Endothelial cell of umbilical vein (primary cell): ENCODE results near the gene FMNL2. TPM values are rescaled to one million over a fixed set of nuclear protein-coding genes. Genes with fewer than 3 reads are reported as not detected.

Experiments used
- BruUV-seq: library from RNA; stranded (reverse); fragments of 400-500 nt; replicated peaks from 2 replicates; lab custom pipeline; 2021; lab: Mats Ljungman, UMichigan
- CTCF ChIA-PET: fragments of 300-600, 350-600 bp; sonication (Branson Sonifier 250); formaldehyde crosslinking; loops from one replicate; lab custom pipeline; 2021; ENCODE audit warnings: antibody characterized with exemption, inconsistent platforms; lab: Charles Lee
- POLR2A ChIA-PET: fragments of 300-600, 350-600 bp; sonication (Branson Sonifier 250); formaldehyde crosslinking; loops from one replicate; lab custom pipeline; 2021; ENCODE audit warnings: antibody characterized with exemption, inconsistent platforms; lab: Charles Lee
- DNase-seq: peaks from one replicate; pipeline ENCODE4 v3.0.0-alpha.2; 2011; ENCODE audit warnings: low read depth, low spot score
- FAIRE-seq: peaks from 2 replicates; lab custom pipeline; 2011; peaks lifted over from hg19 to GRCh38; lab: Jason Lieb, UNC
- H2AFZ ChIP-seq: 2 replicates; pipeline ENCODE4 v1.6.0; 2012; ENCODE audit warnings: low read depth, low read length, control low read depth, inconsistent platforms
- H3K27ac ChIP-seq: 2 replicates; pipeline ENCODE4 v1.5.1; 2011; ENCODE audit warnings: low read depth, mild to moderate bottlenecking, control low read depth, low read length, moderate library complexity; ENCODE audit not compliant: insufficient read depth
- H3K27me3 ChIP-seq, 2 experiments: 2 replicates each; pipeline versions ENCODE4 v1.6.0 to v1.6.1; 2011; ENCODE audit warnings: low read length in 2 of 2, mixed read lengths in 1 of 2; ENCODE audit not compliant: control insufficient read depth in 2 of 2, insufficient read depth in 2 of 2
- H3K36me3 ChIP-seq, 2 experiments: 2 replicates in 1 of 2; 3 replicates in 1 of 2; pipeline ENCODE4 v1.5.1; 2011; ENCODE audit warnings: low read length in 2 of 2, mild to moderate bottlenecking in 1 of 2, moderate library complexity in 1 of 2; ENCODE audit not compliant: control insufficient read depth in 2 of 2, insufficient read depth in 2 of 2; ENCODE audit errors: extremely low read depth in 1 of 2
- H3K4me1 ChIP-seq: 3 replicates; pipeline ENCODE4 v1.5.1; 2011; ENCODE audit warnings: mild to moderate bottlenecking, low read length; ENCODE audit not compliant: control insufficient read depth, insufficient read depth; ENCODE audit errors: extremely low read depth
- H3K4me2 ChIP-seq: 2 replicates; pipeline ENCODE4 v1.6.1; 2011; ENCODE audit warnings: low read length, control low read depth, mixed read lengths; ENCODE audit not compliant: insufficient read depth
- H3K4me3 ChIP-seq, 3 experiments: fragments of 200-600 bp in 1 of 3; sonication (generic), shearing (Covaris generic) in 1 of 3; replicated peaks in 1 of 3; 2 replicates each; pipeline ENCODE4 v1.5.1; 2011 to 2016; ENCODE audit warnings: control low read depth in 3 of 3, low read length in 3 of 3, mild to moderate bottlenecking in 2 of 3, inconsistent platforms in 1 of 3, low read depth in 1 of 3, moderate library complexity in 1 of 3; ENCODE audit not compliant: insufficient read depth in 1 of 3
- H3K79me2 ChIP-seq: 2 replicates; pipeline ENCODE4 v1.6.0; 2012; ENCODE audit warnings: low read length, inconsistent platforms; ENCODE audit not compliant: control insufficient read depth, insufficient read depth
- H3K9ac ChIP-seq: replicated peaks from 2 replicates; pipeline ENCODE3; 2011; ENCODE audit warnings: low read length, control low read depth; ENCODE audit not compliant: insufficient read depth; ENCODE audit errors: extremely low read depth
- H3K9me1 ChIP-seq: replicated peaks from 3 replicates; pipeline ENCODE4 v1.6.0; 2011; ENCODE audit warnings: mild to moderate bottlenecking, low read length; ENCODE audit not compliant: control insufficient read depth, insufficient read depth; ENCODE audit errors: extremely low read depth
- H3K9me3 ChIP-seq: replicated peaks from 2 replicates; pipeline ENCODE4 v1.5.1; 2012; ENCODE audit warnings: low read length, inconsistent platforms; ENCODE audit not compliant: control insufficient read depth, insufficient read depth
- H4K20me1 ChIP-seq: replicated peaks from 2 replicates; pipeline ENCODE3; 2011; ENCODE audit warnings: mild to moderate bottlenecking, low read length; ENCODE audit not compliant: control insufficient read depth, insufficient read depth; ENCODE audit errors: extremely low read depth
- EZH2 ChIP-seq: IDR thresholded peaks from 2 replicates; pipeline ENCODE4 v1.6.1; 2012; ENCODE audit warnings: borderline replicate concordance, low read depth, mild to moderate bottlenecking, moderate library complexity, low read length, inconsistent platforms; ENCODE audit not compliant: severe bottlenecking
- FOS ChIP-seq: IDR thresholded peaks from 2 replicates; pipeline ENCODE4 v1.6.1; 2011; ENCODE audit warnings: mild to moderate bottlenecking, low read length, moderate library complexity, borderline replicate concordance; ENCODE audit not compliant: insufficient read depth
- GATA2 ChIP-seq: IDR thresholded peaks from 2 replicates; pipeline ENCODE4 v1.7.0; 2011; ENCODE audit warnings: low read depth, mild to moderate bottlenecking, moderate library complexity, mixed read lengths, low read length; ENCODE audit not compliant: insufficient read length, insufficient read depth
- JUN ChIP-seq: IDR thresholded peaks from 2 replicates; pipeline ENCODE4 v1.6.1; 2011; ENCODE audit warnings: borderline replicate concordance, low read depth; ENCODE audit not compliant: insufficient read length, insufficient read depth
- MYC ChIP-seq: IDR thresholded peaks from one replicate; pipeline ENCODE4 v1.6.1; 2011; ENCODE audit warnings: mild to moderate bottlenecking, low read depth, low read length
- POLR2A ChIP-seq: IDR thresholded peaks from 2 replicates; pipeline ENCODE4 v1.6.1; 2012; ENCODE audit warnings: low read depth, mild to moderate bottlenecking, control low read depth, low read length
- POLR2AphosphoS5 ChIP-seq: IDR thresholded peaks from 2 replicates; pipeline ENCODE4 v1.6.1; 2012; ENCODE audit warnings: low read depth, mild to moderate bottlenecking, control low read depth, low read length, moderate library complexity; ENCODE audit not compliant: insufficient read depth
- dilution Hi-C: fragments of 300-500 bp; cut with MboI; formaldehyde crosslinking; loops from one replicate; pipeline ENCODE4 v1.15.0; 2019; ENCODE audit warnings: low sequenced_read_pairs; ENCODE audit not compliant: extremely low pct_ligation_motif_present
- intact Hi-C: fragments of 100-400 bp; cut with micrococcal nuclease; formaldehyde crosslinking; loops from one replicate; pipeline ENCODE4 v1.10.0; 2022
- polyA plus RNA-seq, 4 experiments: library from polyadenylated mRNA; depleted of rRNA in 3 of 4; stranded (reverse) in 3 of 4; unstranded in 1 of 4; fragments of >200 nt; gene quantifications; 2 replicates each; pipeline versions ENCODE4 v1.2.1 to v1.2.3, GENCODE V29; 2011 to 2012; ENCODE audit warnings: missing spikeins in 1 of 4
- total RNA-seq: library from RNA; stranded (reverse); gene quantifications from 2 replicates; pipeline ENCODE4 v1.2.3, GENCODE V29; 2021
- TF ChIP-seq, protein P1 (sequence below): IDR thresholded peaks from 2 replicates; pipeline ENCODE4 v1.6.1; 2011; ENCODE audit not compliant: insufficient read depth, insufficient read length
- TF ChIP-seq, protein P2 (sequence below), 2 donors: IDR thresholded peaks; 1 replicate in 1 of 2; 2 replicates in 1 of 2; pipeline ENCODE4 v1.5.1; 2011; ENCODE audit warnings: low read length in 2 of 2, mild to moderate bottlenecking in 2 of 2, moderate library complexity in 2 of 2, control low read depth in 1 of 2, inconsistent platforms in 1 of 2, low read depth in 1 of 2; ENCODE audit not compliant: insufficient read depth in 1 of 2; ENCODE audit errors: extremely low read depth in 1 of 2

Gene FMNL2
- total and polyA plus RNA-seq, 2 donors (not counting 3 experiments of a cell fraction or from before 2014, with no cell fraction given): 8.3 to 28.0 TPM

DNA sequence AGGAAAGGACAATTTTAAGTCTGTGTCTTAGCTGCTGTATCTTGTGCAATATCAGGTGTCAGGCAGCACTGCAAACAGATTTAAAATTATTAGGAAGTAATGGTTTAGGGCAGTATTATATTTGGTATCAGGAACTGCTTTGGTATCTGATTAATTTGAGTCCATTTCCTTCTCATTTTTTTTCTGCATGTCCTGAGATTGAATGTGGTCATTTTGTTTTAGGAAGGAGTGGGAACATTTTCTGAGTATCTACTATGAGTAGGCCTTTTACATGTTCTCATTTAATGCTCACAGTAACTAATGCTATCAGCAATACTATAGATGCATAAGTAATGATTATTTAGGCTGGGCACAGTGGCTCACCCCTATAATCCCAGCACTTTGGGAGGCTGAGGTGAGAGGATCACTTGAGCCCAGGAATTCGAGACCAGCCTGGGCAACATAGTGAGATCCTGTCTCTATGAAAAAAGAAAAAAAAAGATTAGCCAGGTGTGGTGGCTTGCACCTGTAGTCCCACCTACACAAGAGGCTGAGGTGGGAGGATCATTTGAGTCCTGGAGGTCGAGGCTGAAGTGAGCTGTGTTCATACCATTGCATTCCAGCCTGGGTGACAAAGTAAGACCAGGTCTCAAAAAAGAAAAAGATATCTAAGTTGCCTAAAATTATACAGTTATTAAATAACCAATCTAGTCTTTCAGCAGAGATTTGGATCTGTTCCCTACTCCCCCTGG, 4.7 kb downstream of the FMNL2 start:
- BruUV-seq: no TSS peak
- no peak for FAIRE-seq

More for the DNA sequence above, 4.7 kb downstream of the FMNL2 start:
- DNase-seq: no peak
- H2AFZ ChIP-seq: no peak overlapping the region
- H3K27me3 ChIP-seq: no peaks in the 10 kb centered on the region
- no peak overlapping the region for H3K4me2 ChIP-seq
- no peak overlapping the region for H3K4me3 ChIP-seq
- no peaks in the 10 kb centered on the region for H3K36me3 ChIP-seq
- no peaks in the 10 kb centered on the region for H3K9me3 ChIP-seq
- peaks cover 12% of the 10 kb centered on the region for H3K4me1 ChIP-seq
- TF ChIP-seq EZH2 (no peak), POLR2A (no peak), MYC (no peak), GATA2 (no peak), JUN (no peak), FOS (no peak), POLR2AphosphoS5 (no peak)
- TF ChIP-seq, protein P1, sequence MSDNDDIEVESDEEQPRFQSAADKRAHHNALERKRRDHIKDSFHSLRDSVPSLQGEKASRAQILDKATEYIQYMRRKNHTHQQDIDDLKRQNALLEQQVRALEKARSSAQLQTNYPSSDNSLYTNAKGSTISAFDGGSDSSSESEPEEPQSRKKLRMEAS: no peak
- TF ChIP-seq, protein P2, sequence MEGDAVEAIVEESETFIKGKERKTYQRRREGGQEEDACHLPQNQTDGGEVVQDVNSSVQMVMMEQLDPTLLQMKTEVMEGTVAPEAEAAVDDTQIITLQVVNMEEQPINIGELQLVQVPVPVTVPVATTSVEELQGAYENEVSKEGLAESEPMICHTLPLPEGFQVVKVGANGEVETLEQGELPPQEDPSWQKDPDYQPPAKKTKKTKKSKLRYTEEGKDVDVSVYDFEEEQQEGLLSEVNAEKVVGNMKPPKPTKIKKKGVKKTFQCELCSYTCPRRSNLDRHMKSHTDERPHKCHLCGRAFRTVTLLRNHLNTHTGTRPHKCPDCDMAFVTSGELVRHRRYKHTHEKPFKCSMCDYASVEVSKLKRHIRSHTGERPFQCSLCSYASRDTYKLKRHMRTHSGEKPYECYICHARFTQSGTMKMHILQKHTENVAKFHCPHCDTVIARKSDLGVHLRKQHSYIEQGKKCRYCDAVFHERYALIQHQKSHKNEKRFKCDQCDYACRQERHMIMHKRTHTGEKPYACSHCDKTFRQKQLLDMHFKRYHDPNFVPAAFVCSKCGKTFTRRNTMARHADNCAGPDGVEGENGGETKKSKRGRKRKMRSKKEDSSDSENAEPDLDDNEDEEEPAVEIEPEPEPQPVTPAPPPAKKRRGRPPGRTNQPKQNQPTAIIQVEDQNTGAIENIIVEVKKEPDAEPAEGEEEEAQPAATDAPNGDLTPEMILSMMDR (IDR thresholded peaks at IDR 0.05; ENCODE audit: extremely low read depth in 1 of 2, insufficient read depth in 1 of 2, low read depth in 1 of 2, low read length in 2 of 2): no peak
- H3K9ac ChIP-seq: no peak overlapping the region
- dilution Hi-C loops: no loop called here
- H4K20me1 ChIP-seq: no peaks in the 10 kb centered on the region
- ChIA-PET POLR2A (no interaction called here), CTCF (interaction anchor here (0.7 kb wide), 2 partner anchors 10 to 13 kb away, joined by 3 read pairs; no protein-coding TSS in a partner anchor)
- intact Hi-C loops: loop anchor here (5.0 to 10.0 kb wide), 2 partner anchors 185 to 273 kb away; no protein-coding TSS in a partner anchor
- peaks cover 61% of the 10 kb centered on the region for H3K79me2 ChIP-seq
- no peaks in the 10 kb centered on the region for H3K9me1 ChIP-seq
- H3K27ac ChIP-seq: no peak overlapping the region
